Activated T-cell treated with anti-CD3 and anti-CD28 coated beads, Interleukin-2, amount 50 U/mL, for 1 hour (primary cell): ENCODE results near the gene PMF1.
"Not testable (repeated sequence)": the region's sequence is repeated elsewhere in the genome, so short reads cannot be mapped to it uniquely, and the experiment has no call there.

Experiments used
- DNase-seq: peaks from one replicate; pipeline ENCODE4 v3.0.0-alpha.2; 2020

PMF1 gene

DNA sequence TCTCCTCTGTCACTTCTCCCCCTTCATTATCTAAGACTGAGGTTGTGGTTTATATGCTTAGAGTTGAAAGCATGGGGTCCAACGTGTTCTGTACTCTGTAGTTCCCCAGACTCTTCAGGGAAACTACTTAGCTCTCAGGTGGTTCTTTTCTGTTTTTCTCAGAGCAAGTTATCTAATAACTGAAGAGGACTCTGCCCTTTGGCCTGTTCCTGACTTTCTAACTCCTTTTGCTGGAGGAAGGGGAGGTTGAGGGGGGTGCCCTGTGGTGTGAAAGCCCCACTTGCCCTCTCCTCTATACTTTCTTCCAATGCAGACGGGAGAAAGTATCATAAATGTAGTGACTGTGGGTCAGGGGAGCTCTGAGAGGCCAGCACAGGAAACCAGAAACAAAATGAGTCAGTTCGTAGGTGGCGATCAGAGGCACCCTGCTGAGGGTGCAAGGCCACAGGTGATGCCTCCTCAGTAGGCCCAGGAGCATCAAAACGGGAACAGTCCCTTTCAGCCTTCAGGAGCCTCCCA is 13.9 kb upstream of the PMF1 start:
- DNase-seq, result no peak

DNA sequence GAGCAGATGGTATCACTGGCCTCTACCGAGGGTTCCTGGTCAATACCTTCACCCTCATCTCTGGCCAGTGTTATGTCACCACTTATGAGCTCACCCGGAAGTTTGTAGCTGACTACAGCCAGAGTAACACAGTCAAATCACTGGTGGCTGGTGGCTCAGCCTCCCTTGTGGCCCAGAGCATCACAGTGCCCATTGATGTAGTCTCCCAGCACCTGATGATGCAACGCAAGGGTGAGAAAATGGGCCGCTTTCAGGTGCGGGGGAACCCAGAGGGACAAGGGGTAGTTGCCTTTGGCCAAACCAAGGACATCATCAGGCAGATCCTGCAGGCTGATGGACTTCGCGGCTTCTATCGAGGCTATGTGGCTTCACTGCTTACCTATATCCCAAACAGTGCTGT is 12.8 kb upstream of the PMF1 start:
- DNase-seq, result no peak

GRCh38 chr1:156203331-156203730 is 9.5 kb upstream of the PMF1 start:
- no peak for DNase-seq

DNA sequence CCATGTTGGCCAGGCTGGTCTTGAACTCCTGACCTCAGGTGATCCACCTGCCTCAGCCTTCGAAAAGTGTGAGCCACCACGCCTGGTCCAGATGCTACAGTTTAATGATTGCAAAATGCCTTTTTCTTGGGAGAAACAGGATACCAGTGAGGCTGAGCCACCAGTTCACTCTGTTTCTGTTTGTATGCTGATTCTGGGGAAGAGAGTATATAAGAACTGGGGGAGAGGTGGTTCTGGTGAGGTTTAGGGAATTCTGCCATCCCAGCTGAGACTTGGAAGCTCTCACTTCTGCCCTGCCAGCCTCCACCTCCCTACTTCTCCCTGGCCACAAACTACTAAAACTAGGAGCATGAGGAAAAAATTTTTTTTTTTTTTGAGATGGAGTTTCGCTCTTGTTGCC is 8.1 kb upstream of the PMF1 start:
- no peak for DNase-seq

DNA sequence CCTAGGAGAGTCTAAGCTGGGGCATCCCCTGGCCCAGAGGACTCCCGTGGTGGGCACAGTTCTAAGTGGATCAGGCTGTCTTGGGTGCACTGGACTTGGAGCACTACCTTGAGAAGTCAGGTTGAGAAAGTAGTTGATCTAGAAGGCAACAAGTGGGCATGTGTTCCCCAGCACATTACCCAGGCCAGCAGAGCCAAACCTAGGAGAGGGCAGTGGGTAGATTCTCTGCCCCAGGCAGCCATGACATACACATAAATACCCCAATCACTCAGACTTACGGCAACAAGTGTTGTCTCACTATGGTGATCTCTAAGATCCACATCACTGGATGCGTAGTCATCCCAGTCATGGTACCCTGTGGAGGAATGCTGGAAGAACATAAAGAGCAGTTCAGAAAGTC is 1.6 kb upstream of the PMF1 start:
- DNase-seq, result no peak

DNA sequence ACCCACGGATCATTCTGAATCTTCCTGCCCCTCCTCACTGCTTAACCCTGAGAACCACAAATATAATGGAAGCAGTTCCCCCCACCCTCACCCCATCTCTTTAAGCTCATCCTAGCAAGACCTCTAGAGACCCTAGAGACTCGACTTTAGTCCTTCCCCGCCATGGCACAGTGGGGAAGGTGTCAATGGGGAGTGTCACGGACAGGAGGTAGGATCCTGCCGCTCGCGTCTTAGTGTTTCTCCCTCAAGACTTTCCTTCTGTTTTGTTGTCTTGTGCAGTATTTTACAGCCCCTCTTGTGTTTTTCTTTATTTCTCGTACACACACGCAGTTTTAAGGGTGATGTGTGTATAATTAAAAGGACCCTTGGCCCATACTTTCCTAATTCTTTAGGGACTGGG is 677 bp upstream of the PMF1 start:
- DNase-seq, result no peak

GRCh38 chr1:156213644-156213966 is 798 bp downstream of the PMF1 start:
- no peak for DNase-seq

DNA sequence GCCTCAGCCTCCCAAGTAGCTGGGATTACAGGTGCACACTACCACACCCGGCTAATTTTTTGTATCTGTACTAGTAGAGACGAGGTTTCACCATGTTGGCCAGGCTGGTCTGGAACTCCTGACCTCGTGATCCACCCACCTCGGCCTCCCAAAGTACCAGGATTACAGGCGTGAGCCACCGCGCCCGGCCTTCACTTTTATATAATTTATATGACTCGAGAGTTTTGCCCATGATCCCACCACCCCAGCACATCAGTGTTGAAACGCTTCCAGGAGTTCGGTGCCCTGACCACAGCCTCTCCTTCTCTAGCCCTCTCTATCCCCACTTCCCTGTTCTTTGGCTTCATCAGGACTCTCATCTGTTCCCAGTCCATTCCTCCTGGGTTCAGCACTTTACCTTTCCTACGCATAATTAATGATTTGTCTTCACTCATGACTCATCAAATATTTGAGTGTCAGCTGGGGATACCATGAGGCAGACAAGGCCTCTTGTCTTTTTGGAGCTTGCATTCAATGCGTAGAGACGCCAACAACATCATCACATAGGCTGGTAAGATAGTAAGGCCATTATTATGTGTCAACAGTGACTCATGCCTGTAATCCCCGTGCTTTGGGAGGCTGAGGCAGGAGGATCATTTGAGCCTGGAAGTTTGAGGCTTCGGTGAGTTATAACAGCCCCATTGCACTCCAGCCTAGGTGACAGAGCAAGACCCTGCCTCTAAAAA is 1.4 kb downstream of the PMF1 start:
- no peak for DNase-seq

GRCh38 chr1:156216361-156217086 is 3.7 kb downstream of the PMF1 start:
- DNase-seq, result not testable (repeated sequence)

GRCh38 chr1:156217871-156218270 is 5.1 kb downstream of the PMF1 start:
- DNase-seq, result no peak

DNA sequence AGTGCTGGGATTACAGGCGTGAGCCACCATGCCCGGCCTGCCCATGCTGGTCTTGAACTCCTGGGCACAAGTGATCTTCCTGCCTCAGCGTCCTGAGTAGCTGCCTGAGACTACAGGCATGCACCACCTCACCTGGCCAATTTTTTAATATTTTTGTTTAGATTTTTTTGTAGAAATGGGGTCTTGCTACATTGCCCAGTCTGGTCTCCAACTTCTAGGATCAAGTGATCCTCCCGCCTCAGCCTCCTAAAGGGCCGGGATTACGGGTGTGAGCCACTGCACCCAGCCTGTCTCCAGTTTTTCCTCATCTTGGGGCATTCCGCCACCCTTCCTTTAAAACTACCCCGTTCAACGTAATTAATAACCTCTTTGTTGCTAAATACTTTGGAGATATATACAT is 7.4 kb downstream of the PMF1 start:
- DNase-seq, result no peak

DNA sequence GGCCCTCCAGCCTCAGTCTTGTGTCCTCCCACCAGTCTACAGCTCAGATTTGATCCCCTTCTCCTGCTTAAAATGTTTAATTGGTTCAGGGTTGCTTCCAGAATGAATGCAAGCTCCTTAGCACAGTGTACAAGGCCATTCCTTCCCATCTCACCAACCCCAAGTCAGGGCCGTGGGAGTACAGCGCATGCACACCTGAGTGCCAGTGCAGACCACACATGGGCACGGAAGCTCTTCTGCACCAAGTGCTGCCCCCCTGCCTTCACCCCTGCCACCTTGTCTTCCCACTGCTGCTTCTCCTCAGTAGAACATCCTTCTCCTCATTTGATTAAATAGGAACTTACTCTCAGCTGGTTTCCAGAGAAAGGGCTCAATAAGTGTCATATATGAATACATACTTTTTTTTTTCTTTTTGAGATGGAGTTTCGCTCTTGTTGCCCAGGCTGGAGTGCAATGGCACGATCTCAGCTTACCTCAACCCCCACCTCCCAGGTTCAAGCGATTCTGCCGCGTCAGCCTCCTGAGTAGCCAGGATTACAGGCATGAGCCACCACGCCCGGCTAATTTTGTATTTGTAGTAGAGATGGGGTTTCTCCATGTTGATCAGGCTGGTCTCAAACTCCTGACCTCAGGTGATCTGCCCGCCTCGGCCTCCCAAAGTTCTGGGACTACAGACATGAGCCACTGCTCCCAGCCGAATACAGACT is 9.3 kb downstream of the PMF1 start:
- DNase-seq, result no peak

DNA sequence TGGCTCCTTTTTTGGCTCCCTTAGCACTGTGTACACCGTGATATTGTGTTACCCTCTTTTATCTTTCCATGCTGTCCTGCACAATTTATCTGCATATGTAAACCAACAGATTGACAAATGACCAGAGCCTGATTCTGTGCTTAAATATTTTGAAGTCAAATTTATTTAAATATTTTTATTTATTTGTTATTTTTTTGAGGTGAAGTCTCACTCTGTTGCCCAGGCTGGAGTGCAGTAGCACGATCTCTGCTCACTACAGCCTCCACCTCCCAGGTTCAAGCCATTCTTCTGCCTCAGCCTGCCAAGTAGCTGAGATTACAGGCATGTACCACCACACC is 12.8 kb downstream of the PMF1 start:
- no peak for DNase-seq

- no peak for DNase-seq
Measured at GRCh38 chr1:156226116-156226538, 13.3 kb downstream of the PMF1 start.

DNA sequence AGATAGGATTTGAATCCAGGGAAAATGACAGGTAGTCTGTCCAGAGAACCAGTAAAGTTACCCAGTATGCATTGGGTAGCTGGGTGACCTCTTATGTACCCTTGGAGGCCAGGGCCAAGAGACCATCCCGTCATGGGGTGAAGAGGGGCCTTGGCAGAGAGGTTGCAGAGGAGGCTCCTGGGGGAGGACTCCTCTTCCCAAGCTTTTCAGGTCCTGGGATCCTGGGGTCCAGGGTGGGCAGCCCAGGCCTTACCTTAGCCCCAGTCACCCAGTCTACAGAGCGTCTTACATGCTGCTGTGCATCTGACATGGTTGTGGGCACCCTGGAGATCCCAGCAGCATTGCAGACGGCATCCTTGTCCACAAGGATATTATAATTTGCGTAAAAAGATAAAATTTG is 14.0 kb downstream of the PMF1 start:
- no peak for DNase-seq

GRCh38 chr1:156228501-156228900 is 15.7 kb downstream of the PMF1 start:
- no peak for DNase-seq

DNA sequence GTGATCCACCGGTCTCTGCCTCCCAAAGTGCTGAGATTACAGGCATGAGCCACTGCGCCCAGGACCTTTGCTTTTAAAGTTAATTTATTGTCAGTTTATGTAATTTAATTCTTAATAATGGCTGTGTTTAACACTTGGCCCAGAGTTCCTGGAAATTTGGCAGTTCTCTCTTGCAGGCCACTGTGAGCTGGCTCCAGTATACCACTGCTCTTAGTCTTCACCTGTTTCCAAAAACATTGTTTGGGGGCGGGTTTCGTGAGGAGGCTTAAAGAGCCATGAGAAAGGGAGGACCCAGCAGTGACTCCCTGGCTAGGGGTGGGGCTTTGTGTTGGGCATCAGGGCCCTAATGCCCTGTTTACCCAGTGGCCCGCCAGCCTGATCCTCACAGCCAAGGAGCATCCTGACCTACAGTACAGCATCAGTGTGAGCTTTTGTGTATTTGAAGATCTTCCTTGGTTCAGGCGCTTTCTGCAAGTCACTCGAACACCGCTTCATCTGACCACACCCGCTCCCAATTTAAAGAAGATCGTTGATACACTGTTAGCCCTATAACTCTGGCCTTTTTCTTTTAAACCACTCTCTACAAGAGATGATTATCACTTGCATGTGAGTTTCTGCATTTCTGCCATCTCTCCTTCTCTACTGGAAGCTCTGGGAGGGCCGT is 17.1 kb downstream of the PMF1 start:
- no peak for DNase-seq

GRCh38 chr1:156230473-156230837 is 17.6 kb downstream of the PMF1 start:
- DNase-seq, result no peak

- DNase-seq, result no peak
Measured at GRCh38 chr1:156232201-156232894, 19.5 kb downstream of the PMF1 start.

- DNase-seq, result no peak
Measured at GRCh38 chr1:156233426-156234127, 20.8 kb downstream of the PMF1 start.

DNA sequence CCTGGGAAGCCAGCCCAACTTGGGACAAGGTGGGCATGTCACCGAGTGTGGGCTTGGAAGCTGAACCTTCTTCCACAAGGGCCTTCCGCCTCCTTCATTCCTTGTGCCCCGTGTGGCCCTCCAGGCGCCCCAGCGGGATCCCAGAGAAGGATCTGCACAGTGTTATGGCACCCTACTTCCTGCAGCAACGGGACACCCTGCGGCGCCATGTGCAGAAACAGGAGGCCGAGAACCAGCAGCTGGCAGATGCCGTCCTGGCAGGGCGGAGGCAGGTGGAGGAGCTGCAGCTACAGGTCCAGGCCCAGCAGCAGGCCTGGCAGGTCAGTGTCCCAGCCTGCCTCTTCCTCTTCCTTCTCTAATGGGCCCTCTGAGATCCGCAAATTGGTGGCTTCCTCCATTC is 23.4 kb downstream of the PMF1 start:
- no peak for DNase-seq

DNA sequence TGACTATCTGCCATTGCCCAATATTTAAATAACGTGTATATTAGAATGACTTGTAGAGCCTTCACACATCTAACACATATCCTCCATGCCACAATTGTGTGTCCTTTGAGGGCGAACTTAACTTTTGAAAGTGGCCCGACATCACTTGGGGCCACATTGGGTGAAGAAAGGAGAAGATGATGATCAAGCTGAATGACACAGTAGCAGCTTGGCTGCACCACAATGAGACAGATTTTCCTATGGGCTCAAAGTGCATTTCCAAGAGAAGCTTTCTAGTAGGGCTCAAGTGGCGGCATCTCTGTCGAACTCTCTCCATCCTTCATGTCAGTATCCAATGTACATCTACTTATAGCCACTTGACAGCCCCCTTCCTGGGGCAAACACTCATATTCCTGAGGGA is 25.4 kb downstream of the PMF1 start:
- no peak for DNase-seq
